Measurements from ENCODE around the gene KCTD19.
A peak's percentile ranks its signal among the peaks of the same experiment; 100 is the strongest.

The KCTD19 gene

GRCh38 chr16:67257486-67258160 is 68.9 kb downstream of the KCTD19 start:
- no peak for DNase-seq

- no peak for DNase-seq
Measured at GRCh38 chr16:67256701-67257230, 69.8 kb downstream of the KCTD19 start.

- no peak for DNase-seq
Measured at GRCh38 chr16:67255553-67256221, 70.9 kb downstream of the KCTD19 start.

GRCh38 chr16:67254801-67255552 is 71.6 kb downstream of the KCTD19 start:
- DNase-seq = no peak

- DNase-seq = no peak
Measured at GRCh38 chr16:67252609-67253497, 73.7 kb downstream of the KCTD19 start.

- no peak for DNase-seq
Measured at GRCh38 chr16:67250045-67250327, 76.6 kb downstream of the KCTD19 start.

- DNase-seq = no peak
Measured at GRCh38 chr16:67249178-67250044, 77.1 kb downstream of the KCTD19 start.

- DNase-seq = no peak
Measured at GRCh38 chr16:67248401-67249177, 78.0 kb downstream of the KCTD19 start, which contains the start of gene SLC9A5. Gene SLC9A5, plus strand, starts transcription at chr16:67248979. Its CDS starts 36 bp downstream, at chr16:67249015.

- DNase-seq = no peak
Measured at GRCh38 chr16:67248073-67248400, 78.5 kb downstream of the KCTD19 start.

GRCh38 chr16:67247192-67248072 is 79.1 kb downstream of the KCTD19 start, which contains the start of gene FHOD1:
Gene FHOD1, minus strand, starts transcription at chr16:67247481. Its CDS starts 71 bp downstream, at chr16:67247410.
- DNase-seq = peak; percentile 81

- DNase-seq = no peak
Measured at GRCh38 chr16:67246756-67247191, 79.8 kb downstream of the KCTD19 start.

GRCh38 chr16:67246081-67246755 is 80.3 kb downstream of the KCTD19 start:
- DNase-seq = peak; percentile 42

GRCh38 chr16:67245674-67246080 is 80.9 kb downstream of the KCTD19 start:
- no peak for DNase-seq

GRCh38 chr16:67245186-67245585 is 81.4 kb downstream of the KCTD19 start:
- DNase-seq = no peak

- peak; percentile 70 for DNase-seq
Measured at GRCh38 chr16:67244387-67245185, 82.0 kb downstream of the KCTD19 start.

GRCh38 chr16:67243481-67243880 is 83.1 kb downstream of the KCTD19 start:
- no peak for DNase-seq

GRCh38 chr16:67242138-67242730 is 84.3 kb downstream of the KCTD19 start:
- no peak for DNase-seq
